KMS-11 (cell line): ENCODE data around the gene NT5DC2.
A peak's percentile ranks its signal among the peaks of the same experiment; 100 is the strongest.

Source experiments
- H2AFZ ChIP-seq: fragments of 200-600 bp; sonication (generic); 2 replicates; pipeline ENCODE4 v1.6.1; 2016; ENCODE audit warnings: antibody characterized with exemption, mixed run types, low read depth
- H3K27ac ChIP-seq: fragments of 200-600 bp; sonication (generic); 2 replicates; pipeline ENCODE4 v1.6.1; 2016; ENCODE audit warnings: mild to moderate bottlenecking, mixed run types
- H3K27me3 ChIP-seq: fragments of 200-600 bp; sonication (generic); 2 replicates; pipeline ENCODE4 v1.6.1; 2017; ENCODE audit warnings: mild to moderate bottlenecking, low read depth, mixed run types, moderate library complexity; ENCODE audit not compliant: insufficient read depth
- H3K36me3 ChIP-seq: fragments of 200-600 bp; sonication (generic); 2 replicates; pipeline ENCODE4 v1.6.1; 2017; ENCODE audit warnings: mild to moderate bottlenecking, mixed run types; ENCODE audit not compliant: insufficient read depth
- H3K4me1 ChIP-seq: fragments of 200-600 bp; sonication (generic); 2 replicates; pipeline ENCODE4 v1.6.1; 2016; ENCODE audit warnings: mild to moderate bottlenecking, low read depth, mixed run types; ENCODE audit not compliant: poor library complexity, severe bottlenecking
- H3K4me2 ChIP-seq: fragments of 200-600 bp; sonication (generic); 2 replicates; pipeline ENCODE4 v1.7.0; 2016; ENCODE audit warnings: mild to moderate bottlenecking, mixed run types
- H3K4me3 ChIP-seq: fragments of 200-600 bp; sonication (generic); IDR thresholded peaks from 2 replicates; pipeline ENCODE4 v1.6.1; 2017; ENCODE audit warnings: low read depth, low read length, mixed read lengths; ENCODE audit not compliant: insufficient read depth
- H3K79me2 ChIP-seq: fragments of 200-600 bp; sonication (generic); 2 replicates; pipeline ENCODE4 v1.6.1; 2016; ENCODE audit warnings: low read depth, mixed run types; ENCODE audit not compliant: insufficient read depth
- H3K9ac ChIP-seq: fragments of 200-600 bp; sonication (generic); 2 replicates; pipeline ENCODE4 v1.6.1; 2016; ENCODE audit warnings: mild to moderate bottlenecking, mixed run types
- H4K20me1 ChIP-seq: fragments of 200-600 bp; sonication (generic); 2 replicates; pipeline ENCODE4 v1.6.1; 2016; ENCODE audit warnings: mild to moderate bottlenecking, mixed run types; ENCODE audit not compliant: insufficient read depth
- CTCF ChIP-seq: fragments of 200-600 bp; sonication (generic); conservative IDR thresholded peaks from 2 replicates; pipeline ENCODE4 v1.6.1; 2017; ENCODE audit warnings: low read depth, mild to moderate bottlenecking, antibody characterized with exemption, low read length, moderate library complexity, mixed read lengths

NT5DC2 gene

GRCh38 chr3:52532838-52533622 is 627 bp downstream of the NT5DC2 start:
- no peak overlapping the region for H3K4me3 ChIP-seq
- peak overlapping the region; percentile 41 for H3K9ac ChIP-seq
- H3K27me3 ChIP-seq, result no peaks in the 10 kb centered on the region
- no peak for TF ChIP-seq CTCF
- H2AFZ ChIP-seq, result peak overlapping the region; percentile 34
- H3K4me2 ChIP-seq, result peak overlapping the region; percentile 68
- H4K20me1 ChIP-seq, result no peaks in the 10 kb centered on the region
- no peaks in the 10 kb centered on the region for H3K36me3 ChIP-seq
- H3K4me1 ChIP-seq, result peaks cover 6% of the 10 kb centered on the region
- no peak overlapping the region for H3K27ac ChIP-seq
- H3K79me2 ChIP-seq, result peaks cover 20% of the 10 kb centered on the region; the same call in 1 of the 2 replicates

DNA sequence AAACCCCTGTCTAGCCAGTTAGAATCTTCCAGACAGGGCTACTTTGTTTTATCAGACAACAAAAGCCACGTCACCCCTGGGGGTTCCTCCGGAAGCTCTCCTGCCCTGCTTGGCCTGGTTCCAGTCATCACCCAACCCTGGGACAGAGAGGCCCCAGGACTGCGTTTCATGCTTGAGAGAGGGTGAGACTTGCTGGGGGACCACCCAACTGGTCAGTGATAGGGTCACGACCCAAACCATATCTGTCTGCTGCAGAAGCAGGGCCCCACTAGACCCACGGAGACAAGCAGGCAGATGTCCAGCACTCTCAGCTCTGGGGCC is 1.2 kb downstream of the NT5DC2 start:
- Histone ChIP-seq H3K4me1 (peaks cover under 1% of the 10 kb centered on the region), H3K27me3 (no peaks in the 10 kb centered on the region), H3K36me3 (no peaks in the 10 kb centered on the region), H3K4me3 (no peak overlapping the region), H3K27ac (no peak overlapping the region), H2AFZ (no peak overlapping the region), H3K79me2 (peaks cover 14% of the 10 kb centered on the region; the same call in 1 of the 2 replicates), H3K9ac (peak overlapping the region; percentile 41; the same call in 1 of the 2 replicates), H3K4me2 (peak overlapping the region; percentile 68; the same call in 1 of the 2 replicates), H4K20me1 (no peaks in the 10 kb centered on the region)
- TF ChIP-seq CTCF, result no peak

DNA sequence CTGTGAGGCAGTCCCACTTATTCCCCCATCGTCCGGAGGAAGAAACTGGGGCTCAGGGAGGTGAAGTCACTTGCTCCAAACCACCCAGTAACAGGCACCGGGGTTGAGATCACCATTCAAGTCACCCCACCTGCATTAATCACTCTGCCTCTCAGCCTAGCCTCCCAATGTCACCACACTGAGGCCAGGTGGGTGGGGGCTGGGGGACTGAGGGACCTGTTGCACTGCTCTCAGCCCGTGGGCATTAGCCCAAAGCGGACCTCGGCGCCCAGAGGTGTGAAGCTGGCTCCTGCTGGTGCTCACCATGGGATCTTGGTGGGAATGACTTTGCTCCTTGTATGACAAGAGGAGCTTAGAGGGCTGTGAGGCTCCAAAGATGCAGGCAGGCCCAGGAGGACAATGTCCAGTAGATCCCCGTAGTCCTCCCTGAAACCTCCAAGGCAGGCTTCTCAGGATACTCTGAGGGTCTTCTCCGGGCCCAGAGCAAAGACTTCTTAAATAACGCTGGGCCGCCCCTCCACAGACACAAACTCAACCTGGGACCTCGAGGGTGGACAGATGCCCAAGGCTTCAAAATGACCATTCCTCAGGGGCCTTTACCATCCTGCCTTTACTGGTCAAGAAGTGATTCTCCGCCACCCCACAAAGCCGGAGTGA is 1.7 kb downstream of the NT5DC2 start:
- Histone ChIP-seq H3K4me3 (no peak overlapping the region), H3K79me2 (peaks cover 10% of the 10 kb centered on the region; the same call in 1 of the 2 replicates)
- TF ChIP-seq CTCF, result no peak

DNA sequence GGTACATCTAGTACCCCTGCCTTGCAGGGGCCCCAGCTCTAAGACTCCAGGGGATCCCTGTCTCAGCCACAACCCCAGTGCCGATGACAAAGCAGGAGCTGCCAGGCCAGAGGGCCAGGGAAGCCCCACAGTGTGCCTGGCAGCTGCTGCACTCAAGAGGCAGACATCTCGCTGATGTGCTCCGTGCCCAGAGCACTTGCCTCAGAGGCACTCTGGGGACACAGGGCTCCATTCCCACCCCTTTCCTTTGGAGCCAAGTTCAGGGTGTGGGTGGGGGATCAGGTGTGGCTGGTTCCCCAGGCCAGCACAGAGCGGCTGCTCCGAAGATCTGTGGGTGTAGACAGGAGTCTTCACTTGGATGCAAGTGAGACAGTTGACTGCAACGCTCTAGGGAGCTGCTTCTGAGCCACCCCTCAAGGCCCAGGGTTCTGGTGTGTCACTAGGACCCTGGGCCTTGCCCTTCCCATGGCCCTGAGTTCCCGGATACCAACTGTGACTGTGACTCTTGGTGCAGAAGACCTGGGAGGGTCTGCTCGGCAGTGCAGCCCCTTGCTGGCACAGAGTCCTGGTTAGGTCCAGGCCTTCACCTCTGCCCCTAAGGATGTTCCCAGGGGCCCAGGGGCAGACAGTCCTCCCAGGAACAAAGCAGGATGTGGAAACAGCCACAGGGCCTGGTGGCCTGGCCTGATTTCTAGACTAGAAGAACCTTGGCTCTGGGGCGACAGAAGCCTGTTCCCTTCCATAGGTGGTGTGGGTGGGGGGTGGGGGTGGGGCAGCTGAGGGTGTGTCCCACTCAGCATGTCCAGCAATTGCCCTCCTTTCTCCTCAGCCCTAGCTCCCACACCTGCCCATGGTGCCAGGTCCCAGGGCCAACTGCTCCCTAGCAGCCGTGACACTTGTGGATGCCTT is 2.5 kb downstream of the NT5DC2 start:
- Histone ChIP-seq H3K4me1 (no peaks in the 10 kb centered on the region), H3K36me3 (no peaks in the 10 kb centered on the region), H3K4me2 (no peak overlapping the region), H3K27me3 (no peaks in the 10 kb centered on the region), H3K9ac (no peak overlapping the region), H4K20me1 (no peaks in the 10 kb centered on the region), H3K27ac (no peak overlapping the region), H3K4me3 (no peak overlapping the region), H3K79me2 (peaks cover 6% of the 10 kb centered on the region; the same call in 1 of the 2 replicates), H2AFZ (no peak overlapping the region)
- TF ChIP-seq CTCF, result no peak

More for the DNA sequence above, 1.7 kb downstream of the NT5DC2 start:
- peak overlapping the region; percentile 41; the same call in 1 of the 2 replicates for H3K9ac ChIP-seq
- H3K27ac ChIP-seq, result no peak overlapping the region
- H2AFZ ChIP-seq, result no peak overlapping the region
- no peaks in the 10 kb centered on the region for H3K36me3 ChIP-seq
- no peaks in the 10 kb centered on the region for H3K4me1 ChIP-seq
- no peaks in the 10 kb centered on the region for H3K27me3 ChIP-seq
- peak overlapping the region; percentile 68; the same call in 1 of the 2 replicates for H3K4me2 ChIP-seq
- no peaks in the 10 kb centered on the region for H4K20me1 ChIP-seq
